B cell (primary cell): ENCODE measurements around the gene NMNAT1. TPM values are rescaled to one million over a fixed set of nuclear protein-coding genes. Genes with fewer than 3 reads are reported as not detected.

Source experiments
- ATAC-seq: fragments of 200-7000 bp; cut with Tn5 transposase; one replicate; pipeline ENCODE4 v1.10.0; 2021; ENCODE audit warnings: low read depth, mild to moderate bottlenecking, moderate number of reproducible peaks, moderate library complexity
- CTCF ChIA-PET: fragments of 350-600 bp; sonication (Branson Sonifier 250); formaldehyde crosslinking; loops from one replicate; lab custom pipeline; 2021; ENCODE audit warnings: antibody characterized with exemption, inconsistent platforms; lab: Charles Lee
- POLR2A ChIA-PET: fragments of 350-600 bp; sonication (Branson Sonifier 250); formaldehyde crosslinking; loops from one replicate; lab custom pipeline; 2021; ENCODE audit warnings: antibody characterized with exemption; lab: Charles Lee
- DNase-seq: peaks from one replicate; pipeline ENCODE4 v3.0.0; 2013
- H2AFZ ChIP-seq: 2 replicates; pipeline ENCODE4 v1.6.1; 2012; ENCODE audit warnings: mild to moderate bottlenecking, low read depth, low read length; ENCODE audit not compliant: insufficient read depth, poor library complexity, severe bottlenecking
- H3K27ac ChIP-seq, 2 donors: 1 replicate in 1 of 2; 2 replicates in 1 of 2; pipeline ENCODE4 v1.5.1; 2012 to 2013; ENCODE audit warnings: low read length in 2 of 2, mild to moderate bottlenecking in 2 of 2, moderate library complexity in 1 of 2
- H3K27me3 ChIP-seq, 4 experiments: fragments of 200-600 bp in 1 of 4; sonication (generic) in 1 of 4; replicated peaks in 1 of 4; 1 replicate in 2 of 4; 2 replicates in 2 of 4; pipeline versions ENCODE4 v1.6.1 to v1.7.0; 2013 to 2016; ENCODE audit warnings: low read length in 3 of 4, mild to moderate bottlenecking in 2 of 4, mixed read lengths in 1 of 4, moderate library complexity in 1 of 4; ENCODE audit not compliant: insufficient read depth in 4 of 4, control insufficient read depth in 3 of 4; ENCODE audit errors: control extremely low read depth in 1 of 4
- H3K36me3 ChIP-seq, 2 experiments: replicated peaks in 1 of 2; 1 replicate in 1 of 2; 2 replicates in 1 of 2; pipeline versions ENCODE4 v1.6.1 to v1.7.1; 2013; ENCODE audit warnings: low read length in 1 of 2; ENCODE audit not compliant: insufficient read depth in 2 of 2, control insufficient read depth in 1 of 2; ENCODE audit errors: control extremely low read depth in 1 of 2, extremely low read depth in 1 of 2
- H3K4me1 ChIP-seq, 2 donors: fragments of 200-600 bp in 1 of 2; sonication (generic) in 1 of 2; 1 replicate in 1 of 2; 2 replicates in 1 of 2; pipeline versions ENCODE4 v1.5.1 to v1.6.1; 2013 to 2017; ENCODE audit warnings: low read length in 2 of 2; ENCODE audit not compliant: control insufficient read depth in 2 of 2, insufficient read depth in 2 of 2
- H3K4me2 ChIP-seq: replicated peaks from 2 replicates; pipeline ENCODE3; 2012; ENCODE audit warnings: mild to moderate bottlenecking, low read depth, low read length; ENCODE audit not compliant: poor library complexity, severe bottlenecking
- H3K4me3 ChIP-seq, 5 experiments: fragments of 200-600 bp in 1 of 5; sonication (generic) in 1 of 5; 1 replicate in 3 of 5; 2 replicates in 2 of 5; pipeline versions ENCODE4 v1.5.1 to v1.7.0; 2011 to 2016; ENCODE audit warnings: low read length in 4 of 5, mild to moderate bottlenecking in 4 of 5, low read depth in 2 of 5, control low read depth in 1 of 5, moderate library complexity in 1 of 5; ENCODE audit not compliant: insufficient read depth in 1 of 5; ENCODE audit errors: control extremely low read depth in 1 of 5, extremely low read depth in 1 of 5
- H3K79me2 ChIP-seq: fragments of 200-600 bp; sonication (generic); one replicate; pipeline ENCODE4 v1.6.0; 2016; ENCODE audit warnings: low read length; ENCODE audit not compliant: control insufficient read depth, insufficient read depth
- H3K9ac ChIP-seq: fragments of 200-600 bp; sonication (generic); 2 replicates; pipeline ENCODE4 v1.6.1; 2017; ENCODE audit warnings: mild to moderate bottlenecking, low read length, moderate library complexity
- H3K9me3 ChIP-seq, 3 donors: one replicate each; pipeline versions ENCODE4 v1.6.1 to v1.7.1; 2013; ENCODE audit warnings: low read length in 2 of 3; ENCODE audit not compliant: control insufficient read depth in 2 of 3, insufficient read depth in 1 of 3; ENCODE audit errors: control extremely low read depth in 1 of 3
- H4K20me1 ChIP-seq: 2 replicates; pipeline ENCODE4 v1.6.0; 2012; ENCODE audit warnings: mild to moderate bottlenecking, low read length; ENCODE audit not compliant: insufficient read depth, control insufficient read depth, poor library complexity, severe bottlenecking
- H3K27ac Mint-ChIP-seq: one replicate; pipeline ENCODE4 v1.8.0; 2021; ENCODE audit warnings: mixed read lengths
- H3K27me3 Mint-ChIP-seq: one replicate; pipeline ENCODE4 v1.8.0; 2021; ENCODE audit warnings: mixed read lengths
- H3K4me1 Mint-ChIP-seq: one replicate; pipeline ENCODE4 v1.8.0; 2021; ENCODE audit warnings: mixed read lengths
- H3K4me3 Mint-ChIP-seq: one replicate; pipeline ENCODE4 v1.8.0; 2021; ENCODE audit warnings: mixed read lengths
- H3K9me3 Mint-ChIP-seq: one replicate; pipeline ENCODE4 v1.8.0; 2022; ENCODE audit warnings: mixed read lengths; ENCODE audit not compliant: insufficient read depth
- EZH2 ChIP-seq: IDR thresholded peaks from 2 replicates; pipeline ENCODE4 v1.6.1; 2012; ENCODE audit warnings: borderline replicate concordance, low read depth, mild to moderate bottlenecking, moderate library complexity, low read length; ENCODE audit not compliant: insufficient read depth, poor library complexity, severe bottlenecking
- WGBS: methylation state at CpG from one replicate; pipeline ENCODE4 v1.1.5; 2013; ENCODE audit warnings: missing lambda C conversion rate; ENCODE audit not compliant: insufficient coverage; 5-methylcytosine and 5-hydroxymethylcytosine counted together
- intact Hi-C: fragments of 100-400 bp; cut with micrococcal nuclease; formaldehyde crosslinking; loops from one replicate; pipeline ENCODE4 v1.10.0; 2022
- polyA minus RNA-seq: library from RNA; depleted of rRNA, polyadenylated mRNA; stranded (reverse); fragments of >200 nt; gene quantifications from 2 replicates; pipeline ENCODE4 v1.2.3, GENCODE V29; 2012
- polyA plus RNA-seq: library from polyadenylated mRNA; depleted of rRNA; stranded (reverse); fragments of >200 nt; gene quantifications from 2 replicates; pipeline ENCODE4 v1.2.3, GENCODE V29; 2012
- total RNA-seq, 2 donors: library from RNA; stranded (reverse); fragments of 120-200 nt in 1 of 2; gene quantifications; 1 replicate in 1 of 2; 2 replicates in 1 of 2; pipeline versions ENCODE4 v1.2.3 to v1.2.4, GENCODE V29; 2013 to 2022
- TF ChIP-seq, protein P1 (sequence below): fragments of 200-600 bp; IDR thresholded peaks from one replicate; pipeline ENCODE4 v1.8.0; 2022; ENCODE audit warnings: antibody characterized with exemption, mild to moderate bottlenecking

Gene NMNAT1
- total RNA-seq, result 8.0 and 8.9 TPM in 2 replicates
- total RNA-seq (2013), result 11.5 TPM
- polyA plus RNA-seq, result 4.5 and 6.4 TPM in 2 replicates
- 2.1 and 6.6 TPM in 2 replicates for polyA minus RNA-seq

DNA sequence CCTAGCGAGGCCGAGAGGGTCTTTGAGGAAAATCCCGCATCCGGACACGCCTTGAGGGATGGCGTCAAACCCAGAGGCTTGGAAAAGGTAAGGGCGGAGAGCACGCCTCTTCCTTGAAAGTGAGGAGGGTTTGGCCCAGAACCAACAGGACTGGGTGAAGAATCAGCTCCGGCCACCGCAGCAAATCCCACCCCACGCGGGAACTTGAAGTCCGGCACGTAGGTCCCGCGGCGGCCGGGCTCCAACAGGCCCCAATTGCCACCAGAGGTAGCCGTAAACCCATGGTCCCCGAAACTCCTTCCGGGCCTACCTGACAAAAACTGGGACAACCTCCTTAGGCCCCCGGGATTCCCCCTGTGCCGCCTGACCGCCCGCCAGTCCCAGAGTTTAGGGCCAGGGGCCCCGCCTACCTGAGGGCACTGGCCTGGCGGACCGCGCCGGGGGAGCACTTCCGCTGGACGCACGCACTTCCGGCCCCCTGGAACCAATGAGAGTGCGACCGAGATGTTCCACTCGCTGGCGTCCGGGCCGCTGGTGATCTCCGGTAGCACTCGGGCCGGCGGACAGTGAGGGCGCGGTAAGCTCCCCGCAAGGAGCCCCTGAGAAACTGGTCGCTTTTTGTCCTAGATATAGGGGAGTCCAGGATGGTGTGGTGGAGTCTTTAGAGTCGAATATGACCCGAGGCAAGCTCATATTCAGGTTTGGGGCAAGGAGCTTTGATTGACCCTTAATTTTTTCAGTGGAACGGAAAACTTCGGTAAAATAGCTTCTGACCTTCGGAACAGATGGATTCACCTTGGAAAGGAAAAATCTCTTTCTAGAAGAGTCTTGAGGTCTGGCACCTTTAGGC lies at the start of gene NMNAT1, which contains the start of gene LZIC:
Gene NMNAT1 (plus strand): TSS at position 537 of the 850 bp plus-strand sequence. CDS start 28,599 bp downstream, outside the sequence.
Gene LZIC (minus strand): TSS at position 453 of the 850 bp plus-strand sequence. CDS start 6,772 bp downstream, outside the sequence.
- Mint-ChIP-seq H3K27ac (peak within 1 kb of the TSS; percentile 97), H3K4me1 (peaks cover 20% of the 10 kb centered on the region), H3K27me3 (no peaks in the 10 kb centered on the region), H3K4me3 (peak within 1 kb of the TSS; percentile 95), H3K9me3 (no peaks in the 10 kb centered on the region)
- TF ChIP-seq EZH2, result no peak
- TF ChIP-seq, protein P1, sequence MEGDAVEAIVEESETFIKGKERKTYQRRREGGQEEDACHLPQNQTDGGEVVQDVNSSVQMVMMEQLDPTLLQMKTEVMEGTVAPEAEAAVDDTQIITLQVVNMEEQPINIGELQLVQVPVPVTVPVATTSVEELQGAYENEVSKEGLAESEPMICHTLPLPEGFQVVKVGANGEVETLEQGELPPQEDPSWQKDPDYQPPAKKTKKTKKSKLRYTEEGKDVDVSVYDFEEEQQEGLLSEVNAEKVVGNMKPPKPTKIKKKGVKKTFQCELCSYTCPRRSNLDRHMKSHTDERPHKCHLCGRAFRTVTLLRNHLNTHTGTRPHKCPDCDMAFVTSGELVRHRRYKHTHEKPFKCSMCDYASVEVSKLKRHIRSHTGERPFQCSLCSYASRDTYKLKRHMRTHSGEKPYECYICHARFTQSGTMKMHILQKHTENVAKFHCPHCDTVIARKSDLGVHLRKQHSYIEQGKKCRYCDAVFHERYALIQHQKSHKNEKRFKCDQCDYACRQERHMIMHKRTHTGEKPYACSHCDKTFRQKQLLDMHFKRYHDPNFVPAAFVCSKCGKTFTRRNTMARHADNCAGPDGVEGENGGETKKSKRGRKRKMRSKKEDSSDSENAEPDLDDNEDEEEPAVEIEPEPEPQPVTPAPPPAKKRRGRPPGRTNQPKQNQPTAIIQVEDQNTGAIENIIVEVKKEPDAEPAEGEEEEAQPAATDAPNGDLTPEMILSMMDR, result no peak
- no peaks in the 10 kb centered on the region for H3K9me3 ChIP-seq
- no peaks in the 10 kb centered on the region for H4K20me1 ChIP-seq
- peaks cover 42% of the 10 kb centered on the region for H3K79me2 ChIP-seq
- POLR2A ChIA-PET, result interaction anchor here (0.6 to 1.9 kb wide), 5 partner anchors 32 to 438 kb away, joined by 3 to 6 read pairs (median 4); partner anchors contain the start of gene UBE4B
- H3K4me2 ChIP-seq, result peak within 1 kb of the TSS; percentile 82
- H3K36me3 ChIP-seq, result peaks cover 0 to 10% of the 10 kb centered on the region in 2 experiments
- DNase-seq (peak; percentile 96), ATAC-seq (peak; percentile 95)
- no peaks in the 10 kb centered on the region for H3K27me3 ChIP-seq
- peaks cover 14 to 27% of the 10 kb centered on the region in 2 donors for H3K4me1 ChIP-seq
- WGBS, result under 1% methylated on average over 49 of the region's 53 CpGs
- H3K4me3 ChIP-seq, result peak within 1 kb of the TSS; percentile 67 to 98 (median 88)
- CTCF ChIA-PET, result interaction anchor here (0.7 to 8.9 kb wide), 9 partner anchors 9 to 158 kb away, joined by 3 to 76 read pairs (median 4); no protein-coding TSS in a partner anchor
- peak within 1 kb of the TSS; percentile 91 for H2AFZ ChIP-seq
- peak within 1 kb of the TSS; percentile 95 for H3K9ac ChIP-seq
- intact Hi-C loops, result loop anchor here (1.0 to 5.0 kb wide), 8 partner anchors 8 to 529 kb away; partner anchors contain the start of genes CTNNBIP1, DFFA, PEX14 and TMEM201
- peak within 1 kb of the TSS; percentile 97 for H3K27ac ChIP-seq
